ENCODE measurements around the gene PRR18.

PRR18 gene

DNA sequence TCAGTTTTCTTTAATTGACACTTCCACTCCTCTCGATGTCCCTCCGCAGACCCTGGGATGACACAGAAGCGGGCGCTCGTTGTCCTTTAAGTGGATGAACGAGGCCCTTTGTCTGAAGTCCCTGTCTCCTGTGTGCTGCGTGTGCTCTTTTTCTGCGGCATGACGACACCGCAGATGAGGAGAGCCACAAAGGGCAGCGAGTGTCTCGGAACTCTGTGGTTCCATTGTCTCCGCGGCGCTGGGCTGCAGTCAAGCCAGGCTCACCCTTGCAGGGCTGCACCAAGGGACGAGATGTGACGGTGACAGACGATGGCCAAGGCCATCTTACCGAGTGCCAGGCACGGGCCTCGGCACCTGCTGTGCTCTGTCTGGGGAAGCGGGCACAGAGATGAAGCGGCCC is 10.6 kb downstream of the PRR18 start:
- no peak overlapping the region for H3K9ac ChIP-seq (ENCODE audit: low read depth, low read length)
- H3K4me3 ChIP-seq (ENCODE audit: low read length), result no peak overlapping the region
- no peaks in the 10 kb centered on the region for H3K4me1 ChIP-seq (ENCODE audit: insufficient read depth, low read length)
- no peak overlapping the region for H3K27ac ChIP-seq (ENCODE audit: low read length)
- H3K9me3 ChIP-seq (ENCODE audit: insufficient read depth, low read depth, low read length), result no peaks in the 10 kb centered on the region
- no peaks in the 10 kb centered on the region for H3K36me3 ChIP-seq (ENCODE audit: insufficient read depth, low read depth, low read length)
- no peaks in the 10 kb centered on the region for H3K27me3 ChIP-seq (ENCODE audit: insufficient read depth, low read length)

DNA sequence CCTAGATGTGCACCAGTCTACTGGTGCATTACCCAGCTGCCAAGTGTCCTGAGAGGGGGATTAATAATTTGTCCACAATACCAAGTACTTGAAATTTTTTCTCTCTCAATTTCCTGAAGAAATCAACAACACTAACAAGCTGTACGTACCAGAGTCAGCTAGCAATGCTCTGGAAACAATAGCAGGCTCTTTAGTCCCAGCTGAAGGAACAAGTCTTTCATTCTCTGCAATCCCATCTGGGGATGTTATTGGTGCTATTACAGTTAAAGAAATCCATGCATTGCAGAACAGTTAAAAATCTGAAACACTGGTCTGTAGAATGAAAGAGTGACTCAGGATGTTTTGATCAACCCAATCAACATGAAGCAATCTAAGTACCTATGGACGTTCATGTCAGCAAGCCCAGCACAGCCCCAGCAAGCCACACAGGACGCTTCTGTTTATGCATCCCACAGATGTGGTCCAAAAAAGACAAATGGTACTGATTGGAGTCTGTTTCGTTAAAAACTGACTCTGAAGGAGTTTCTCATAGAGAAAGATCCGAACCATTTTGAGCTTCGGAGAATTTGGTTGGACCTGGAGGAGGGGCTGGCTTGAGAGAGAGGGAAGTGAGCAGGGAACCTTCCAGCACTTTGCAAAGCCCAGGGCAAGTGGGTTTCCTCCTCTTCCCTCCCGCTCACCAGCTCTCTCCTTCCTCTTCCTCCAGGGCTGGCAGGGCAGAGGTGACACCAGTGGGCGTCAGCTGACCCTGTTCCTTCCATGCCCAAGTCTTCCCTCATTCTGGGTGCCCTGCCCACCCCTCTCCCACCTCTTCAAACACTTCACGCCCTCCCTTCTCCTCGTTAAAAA is 11.9 kb downstream of the PRR18 start:
- H3K4me3 ChIP-seq (ENCODE audit: low read length), result no peak overlapping the region
- H3K9ac ChIP-seq (ENCODE audit: low read depth, low read length), result no peak overlapping the region
- no peaks in the 10 kb centered on the region for H3K36me3 ChIP-seq (ENCODE audit: insufficient read depth, low read depth, low read length)
- no peaks in the 10 kb centered on the region for H3K27me3 ChIP-seq (ENCODE audit: insufficient read depth, low read length)
- no peaks in the 10 kb centered on the region for H3K4me1 ChIP-seq (ENCODE audit: insufficient read depth, low read length)
- H3K27ac ChIP-seq (ENCODE audit: low read length), result no peak overlapping the region
- H3K9me3 ChIP-seq (ENCODE audit: insufficient read depth, low read depth, low read length), result no peaks in the 10 kb centered on the region

- Histone ChIP-seq H3K27ac (ENCODE audit: low read length) (no peak overlapping the region), H3K36me3 (ENCODE audit: insufficient read depth, low read depth, low read length) (no peaks in the 10 kb centered on the region), H3K4me1 (ENCODE audit: insufficient read depth, low read length) (no peaks in the 10 kb centered on the region), H3K9ac (ENCODE audit: low read depth, low read length) (no peak overlapping the region), H3K4me3 (ENCODE audit: low read length) (no peak overlapping the region), H3K27me3 (ENCODE audit: insufficient read depth, low read length) (no peaks in the 10 kb centered on the region), H3K9me3 (ENCODE audit: insufficient read depth, low read depth, low read length) (no peaks in the 10 kb centered on the region)
Observed at GRCh38 chr6:166293731-166294584, 14.2 kb downstream of the PRR18 start.

- no peak overlapping the region for H3K9ac ChIP-seq (ENCODE audit: low read depth, low read length)
- H3K27me3 ChIP-seq (ENCODE audit: insufficient read depth, low read length), result peaks cover 15% of the 10 kb centered on the region; the same call in 1 of the 2 replicates
Observed at GRCh38 chr6:166289207-166290060, 18.8 kb downstream of the PRR18 start.

GRCh38 chr6:166286839-166287271 is 21.3 kb downstream of the PRR18 start:
- peak overlapping the region; percentile 77 for H3K27ac ChIP-seq (ENCODE audit: low read length)
- no peak overlapping the region for H3K4me3 ChIP-seq (ENCODE audit: low read length)
- peaks cover 29% of the 10 kb centered on the region for H3K27me3 ChIP-seq (ENCODE audit: insufficient read depth, low read length)
- peaks cover 5% of the 10 kb centered on the region; the same call in 1 of the 2 replicates for H3K4me1 ChIP-seq (ENCODE audit: insufficient read depth, low read length)
- H3K9me3 ChIP-seq (ENCODE audit: insufficient read depth, low read depth, low read length), result no peaks in the 10 kb centered on the region
- H3K36me3 ChIP-seq (ENCODE audit: insufficient read depth, low read depth, low read length), result no peaks in the 10 kb centered on the region
- H3K9ac ChIP-seq (ENCODE audit: low read depth, low read length), result no peak overlapping the region

More at GRCh38 chr6:166289207-166290060, 18.8 kb downstream of the PRR18 start:
- peaks cover 5% of the 10 kb centered on the region; the same call in 1 of the 2 replicates for H3K4me1 ChIP-seq (ENCODE audit: insufficient read depth, low read length)
- H3K4me3 ChIP-seq (ENCODE audit: low read length), result no peak overlapping the region
- no peaks in the 10 kb centered on the region for H3K36me3 ChIP-seq (ENCODE audit: insufficient read depth, low read depth, low read length)
- H3K9me3 ChIP-seq (ENCODE audit: insufficient read depth, low read depth, low read length), result no peaks in the 10 kb centered on the region
- no peak overlapping the region for H3K27ac ChIP-seq (ENCODE audit: low read length)

DNA sequence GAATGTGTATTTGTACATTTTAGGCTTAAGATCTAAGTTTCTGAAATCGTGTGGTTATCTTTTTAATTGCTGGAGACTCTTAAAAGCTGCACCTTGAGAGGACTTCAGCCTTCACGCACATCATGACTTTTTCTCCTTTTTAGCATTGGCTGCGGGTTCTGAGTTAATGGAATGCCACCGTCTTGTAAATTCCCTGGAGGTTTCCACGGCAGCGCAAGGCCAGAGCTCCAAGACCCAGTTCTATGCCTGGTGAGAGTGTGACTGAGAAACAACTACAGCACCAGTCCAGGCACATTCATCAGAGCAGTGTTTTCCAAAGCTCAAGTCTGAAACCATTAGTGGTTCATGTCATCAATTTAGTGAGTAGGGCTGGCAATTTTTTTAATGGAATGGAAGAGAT is 23.0 kb downstream of the PRR18 start:
- H3K9me3 ChIP-seq (ENCODE audit: insufficient read depth, low read depth, low read length), result no peaks in the 10 kb centered on the region
- no peaks in the 10 kb centered on the region for H3K36me3 ChIP-seq (ENCODE audit: insufficient read depth, low read depth, low read length)
- H3K27me3 ChIP-seq (ENCODE audit: insufficient read depth, low read length), result peaks cover 32% of the 10 kb centered on the region
- peaks cover 5% of the 10 kb centered on the region; the same call in 1 of the 2 replicates for H3K4me1 ChIP-seq (ENCODE audit: insufficient read depth, low read length)
- no peak overlapping the region for H3K9ac ChIP-seq (ENCODE audit: low read depth, low read length)
- H3K27ac ChIP-seq (ENCODE audit: low read length), result no peak overlapping the region
- no peak overlapping the region for H3K4me3 ChIP-seq (ENCODE audit: low read length)

DNA sequence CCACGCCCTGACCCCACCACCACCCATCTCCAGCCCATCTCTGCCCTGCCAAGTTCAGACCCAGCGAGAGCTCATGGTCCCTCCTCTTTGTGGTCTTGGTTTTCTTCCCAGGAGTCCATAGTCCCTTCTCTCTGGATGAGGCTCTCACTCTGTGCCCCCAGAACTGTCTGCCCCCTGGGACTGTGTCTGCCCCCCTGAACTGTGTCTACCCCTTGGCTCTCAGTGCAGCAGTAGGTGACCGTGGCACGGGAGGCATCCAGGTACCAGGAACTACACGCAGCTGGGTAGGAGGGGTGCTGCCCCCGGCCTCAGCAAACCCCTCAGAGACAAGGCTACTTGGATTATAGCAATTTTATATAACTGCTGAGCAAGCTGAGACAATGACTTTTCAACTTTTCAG is 23.6 kb downstream of the PRR18 start:
- Histone ChIP-seq H3K27me3 (ENCODE audit: insufficient read depth, low read length) (peaks cover 32% of the 10 kb centered on the region), H3K9ac (ENCODE audit: low read depth, low read length) (no peak overlapping the region), H3K36me3 (ENCODE audit: insufficient read depth, low read depth, low read length) (no peaks in the 10 kb centered on the region), H3K4me3 (ENCODE audit: low read length) (no peak overlapping the region), H3K4me1 (ENCODE audit: insufficient read depth, low read length) (peaks cover 5% of the 10 kb centered on the region; the same call in 1 of the 2 replicates), H3K9me3 (ENCODE audit: insufficient read depth, low read depth, low read length) (no peaks in the 10 kb centered on the region), H3K27ac (ENCODE audit: low read length) (no peak overlapping the region)

DNA sequence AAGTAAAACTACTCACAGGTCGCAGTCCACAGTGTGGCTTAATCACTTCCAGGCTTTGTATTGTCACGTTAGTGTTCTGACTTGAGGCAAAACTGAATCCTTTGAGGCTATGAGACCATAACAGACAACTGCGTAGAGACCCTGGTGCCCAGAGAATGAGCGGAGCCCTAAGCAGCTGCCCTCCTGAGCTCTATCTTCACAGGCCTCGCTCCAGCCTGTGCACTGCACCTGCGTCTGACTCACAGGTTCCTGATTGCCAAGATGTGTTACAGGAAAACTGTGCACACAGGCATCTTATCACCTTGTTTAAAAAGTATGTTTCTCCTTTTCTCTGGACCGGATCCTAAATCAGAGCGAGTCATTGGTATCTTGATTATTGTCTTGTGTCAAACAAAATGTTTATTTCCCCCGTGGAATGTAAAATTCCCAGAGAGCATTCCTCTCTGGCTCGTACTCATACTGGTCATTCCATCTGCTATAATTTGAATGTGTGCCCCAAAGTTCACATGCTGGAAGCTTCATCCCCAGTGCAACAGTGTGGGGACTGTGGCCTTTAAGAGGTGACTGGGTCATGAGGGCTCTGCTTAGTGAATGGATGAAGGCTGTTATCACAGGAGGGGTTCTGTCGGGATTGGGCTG is 25.7 kb downstream of the PRR18 start:
- Histone ChIP-seq H3K9me3 (ENCODE audit: insufficient read depth, low read depth, low read length) (no peaks in the 10 kb centered on the region), H3K4me3 (ENCODE audit: low read length) (no peak overlapping the region), H3K9ac (ENCODE audit: low read depth, low read length) (no peak overlapping the region), H3K4me1 (ENCODE audit: insufficient read depth, low read length) (peaks cover 5% of the 10 kb centered on the region; the same call in 1 of the 2 replicates), H3K36me3 (ENCODE audit: insufficient read depth, low read depth, low read length) (no peaks in the 10 kb centered on the region), H3K27me3 (ENCODE audit: insufficient read depth, low read length) (peaks cover 32% of the 10 kb centered on the region), H3K27ac (ENCODE audit: low read length) (no peak overlapping the region)

GRCh38 chr6:166281104-166281503 is 27.1 kb downstream of the PRR18 start:
- Histone ChIP-seq H3K9ac (ENCODE audit: low read depth, low read length) (no peak overlapping the region), H3K27ac (ENCODE audit: low read length) (no peak overlapping the region), H3K4me3 (ENCODE audit: low read length) (no peak overlapping the region), H3K36me3 (ENCODE audit: insufficient read depth, low read depth, low read length) (no peaks in the 10 kb centered on the region), H3K9me3 (ENCODE audit: insufficient read depth, low read depth, low read length) (no peaks in the 10 kb centered on the region), H3K4me1 (ENCODE audit: insufficient read depth, low read length) (no peaks in the 10 kb centered on the region), H3K27me3 (ENCODE audit: insufficient read depth, low read length) (peaks cover 43% of the 10 kb centered on the region)

GRCh38 chr6:166279393-166279679 is 28.9 kb downstream of the PRR18 start:
- H3K9me3 ChIP-seq (ENCODE audit: insufficient read depth, low read depth, low read length), result no peaks in the 10 kb centered on the region
- H3K27ac ChIP-seq (ENCODE audit: low read length), result no peak overlapping the region
- no peaks in the 10 kb centered on the region for H3K36me3 ChIP-seq (ENCODE audit: insufficient read depth, low read depth, low read length)
- no peak overlapping the region for H3K4me3 ChIP-seq (ENCODE audit: low read length)
- H3K4me1 ChIP-seq (ENCODE audit: insufficient read depth, low read length), result no peaks in the 10 kb centered on the region
- H3K27me3 ChIP-seq (ENCODE audit: insufficient read depth, low read length), result peaks cover 39% of the 10 kb centered on the region
- no peak overlapping the region for H3K9ac ChIP-seq (ENCODE audit: low read depth, low read length)
